ENCODE measurements around the gene QSOX2. TPM values are rescaled to one million over a fixed set of nuclear protein-coding genes. Genes with fewer than 3 reads are reported as not detected.

QSOX2 gene
- total RNA-seq, 1 donor: 11.0 TPM

GRCh38 chr9:136265561-136266355 is 20.1 kb upstream of the QSOX2 start:
- no peak for DNase-seq (ENCODE audit: low read depth in 2 of 3, low spot score in 2 of 3)

GRCh38 chr9:136264441-136265405 is 19.1 kb upstream of the QSOX2 start:
- DNase-seq (ENCODE audit: low read depth in 2 of 3, low spot score in 2 of 3): no peak

- no peak for DNase-seq (ENCODE audit: low read depth in 2 of 3, low spot score in 2 of 3)
These were observed 18.4 kb upstream of the QSOX2 start for GRCh38 chr9:136264031-136264430.

GRCh38 chr9:136262671-136263178 is 17.1 kb upstream of the QSOX2 start:
- no peak for DNase-seq (ENCODE audit: low read depth in 2 of 3, low spot score in 2 of 3)

DNA sequence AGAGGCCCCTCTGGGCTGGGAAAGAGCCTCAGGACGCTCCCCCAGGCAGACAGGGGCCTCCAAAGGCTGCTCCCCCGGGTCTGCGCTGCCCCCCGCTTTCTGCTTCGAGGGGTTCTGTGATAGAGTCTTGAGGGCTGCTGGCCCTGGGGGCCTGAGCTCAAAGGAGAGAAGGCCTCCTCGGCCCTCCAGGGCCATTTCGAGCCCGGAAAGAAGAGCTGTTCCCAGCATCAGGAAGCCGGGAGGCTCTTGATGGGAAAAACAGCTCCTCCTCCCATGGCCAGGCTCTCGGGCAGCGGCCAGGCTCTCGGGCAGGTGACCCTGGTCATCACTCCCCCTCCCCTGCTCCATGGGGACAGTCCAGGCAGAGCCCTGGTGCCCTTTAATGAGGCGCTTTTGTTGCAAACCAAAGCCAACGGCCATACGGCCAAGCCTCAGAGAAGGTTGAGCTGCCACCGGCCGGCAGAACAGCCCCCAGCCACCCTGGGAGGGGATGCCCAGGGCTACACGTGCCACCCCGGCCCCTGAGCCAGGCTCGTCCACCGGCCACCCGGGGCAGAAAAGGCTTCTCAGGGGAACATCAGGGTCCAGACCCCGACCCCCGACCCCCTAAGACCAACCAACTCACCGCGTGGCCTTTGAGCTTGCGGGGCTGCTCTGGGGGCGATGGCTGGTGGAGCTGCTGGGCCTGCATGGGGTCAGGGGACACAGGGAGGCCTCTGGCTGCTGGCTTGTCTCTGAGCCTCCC is 16.2 kb upstream of the QSOX2 start:
- no peak for DNase-seq (ENCODE audit: low read depth in 2 of 3, low spot score in 2 of 3)

DNA sequence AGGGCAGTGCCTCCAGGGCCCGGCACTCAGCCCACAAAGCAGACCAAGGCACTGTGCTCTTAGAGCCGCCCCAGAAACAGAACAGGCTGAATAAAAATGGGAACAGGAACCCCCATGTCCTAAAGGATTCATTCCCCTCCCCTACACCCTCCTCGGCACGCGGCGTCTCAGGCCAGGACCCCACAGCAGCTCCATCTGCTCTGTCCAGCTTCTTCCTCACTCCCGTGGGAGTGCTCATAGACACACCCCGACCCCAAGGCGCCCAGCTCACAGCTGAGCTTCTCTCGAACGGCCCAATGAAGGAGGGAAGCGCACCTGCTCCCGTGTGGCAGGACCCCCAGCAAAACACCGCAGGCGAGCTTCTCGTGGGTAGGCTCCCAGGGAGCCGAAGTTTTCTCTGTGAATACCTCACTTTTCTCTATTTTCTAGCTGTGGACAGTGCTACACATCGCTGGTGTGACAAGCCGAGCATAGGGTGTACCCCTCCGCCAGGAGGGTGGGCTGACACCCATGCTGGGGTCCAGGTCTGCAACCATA is 15.4 kb upstream of the QSOX2 start:
- no peak for DNase-seq (ENCODE audit: low read depth in 2 of 3, low spot score in 2 of 3)

DNA sequence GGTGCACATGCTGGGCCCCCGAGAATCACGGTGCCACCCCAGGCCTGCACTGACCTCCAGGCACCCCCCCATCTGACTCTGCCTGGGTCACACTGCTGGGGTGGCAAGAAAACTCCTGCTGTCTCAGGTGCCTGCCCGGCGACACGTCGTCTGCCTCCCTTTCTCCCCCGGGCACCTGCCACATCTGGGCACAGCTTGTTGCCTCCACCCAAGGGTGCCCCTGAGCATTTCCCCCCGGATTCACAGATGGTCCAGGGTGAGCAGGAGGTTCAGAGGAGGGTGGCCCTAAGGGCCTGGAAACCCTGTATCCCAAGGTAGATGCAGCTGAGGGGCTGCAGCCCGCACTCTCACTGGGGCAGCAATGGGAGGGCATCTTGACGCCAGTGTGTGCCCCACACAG is 14.9 kb upstream of the QSOX2 start:
- no peak for DNase-seq (ENCODE audit: low read depth in 2 of 3, low spot score in 2 of 3)

DNA sequence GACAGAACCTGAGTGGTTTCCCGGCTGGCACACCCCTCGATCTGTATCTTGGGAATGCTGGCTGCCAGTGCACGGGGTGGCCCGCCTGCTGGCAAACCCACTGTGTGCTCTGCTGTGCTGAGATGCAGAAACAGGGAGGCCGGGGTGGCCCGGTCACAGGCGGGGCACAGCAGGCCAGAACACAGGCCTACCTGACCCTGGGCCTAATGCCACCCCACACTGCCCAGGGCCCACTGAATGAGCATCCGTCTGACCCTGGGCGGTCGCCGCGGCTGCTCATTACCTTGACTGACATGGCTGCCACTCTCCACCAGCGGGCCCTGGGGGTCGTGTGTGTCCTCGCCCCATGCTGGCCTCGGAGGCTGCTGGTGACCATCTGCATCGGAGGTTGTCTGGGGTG is 14.2 kb upstream of the QSOX2 start:
- no peak for DNase-seq (ENCODE audit: low read depth in 2 of 3, low spot score in 2 of 3)

DNA sequence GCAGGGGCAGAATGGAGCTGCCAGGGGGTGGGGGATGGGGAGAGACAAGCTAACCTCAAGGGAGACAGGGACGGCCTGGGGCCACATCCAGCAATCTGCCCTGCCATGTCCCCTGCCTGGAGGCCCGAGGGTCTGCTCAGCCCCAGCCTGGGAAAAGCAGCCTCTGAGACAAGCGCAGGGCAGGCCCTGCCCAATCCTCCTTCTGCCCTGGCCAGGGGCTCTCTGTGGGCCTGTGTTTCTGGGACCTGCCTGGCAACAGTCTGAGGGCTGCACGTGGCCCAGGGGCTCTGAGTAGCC is 13.9 kb upstream of the QSOX2 start:
- DNase-seq (ENCODE audit: low read depth in 2 of 3, low spot score in 2 of 3): no peak

GRCh38 chr9:136258786-136259516 is 13.3 kb upstream of the QSOX2 start:
- DNase-seq (ENCODE audit: low read depth in 2 of 3, low spot score in 2 of 3): no peak

DNA sequence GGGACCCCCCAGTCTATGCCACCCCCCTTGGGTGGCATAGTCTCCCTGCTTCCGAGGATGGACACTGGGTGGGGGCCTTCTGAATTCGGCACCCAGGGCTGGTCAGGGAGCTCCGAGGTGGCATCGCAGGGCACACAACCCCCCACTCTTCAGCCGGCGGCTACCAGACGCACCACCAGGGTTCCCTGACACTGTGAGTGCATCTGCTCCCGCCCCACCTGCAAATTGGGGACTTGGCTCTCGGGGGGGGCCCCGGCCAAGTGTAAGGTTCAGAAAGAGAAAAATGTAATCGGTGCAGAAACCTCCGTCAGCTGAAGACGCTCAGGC is 12.7 kb upstream of the QSOX2 start:
- no peak for DNase-seq (ENCODE audit: low read depth in 2 of 3, low spot score in 2 of 3)

DNA sequence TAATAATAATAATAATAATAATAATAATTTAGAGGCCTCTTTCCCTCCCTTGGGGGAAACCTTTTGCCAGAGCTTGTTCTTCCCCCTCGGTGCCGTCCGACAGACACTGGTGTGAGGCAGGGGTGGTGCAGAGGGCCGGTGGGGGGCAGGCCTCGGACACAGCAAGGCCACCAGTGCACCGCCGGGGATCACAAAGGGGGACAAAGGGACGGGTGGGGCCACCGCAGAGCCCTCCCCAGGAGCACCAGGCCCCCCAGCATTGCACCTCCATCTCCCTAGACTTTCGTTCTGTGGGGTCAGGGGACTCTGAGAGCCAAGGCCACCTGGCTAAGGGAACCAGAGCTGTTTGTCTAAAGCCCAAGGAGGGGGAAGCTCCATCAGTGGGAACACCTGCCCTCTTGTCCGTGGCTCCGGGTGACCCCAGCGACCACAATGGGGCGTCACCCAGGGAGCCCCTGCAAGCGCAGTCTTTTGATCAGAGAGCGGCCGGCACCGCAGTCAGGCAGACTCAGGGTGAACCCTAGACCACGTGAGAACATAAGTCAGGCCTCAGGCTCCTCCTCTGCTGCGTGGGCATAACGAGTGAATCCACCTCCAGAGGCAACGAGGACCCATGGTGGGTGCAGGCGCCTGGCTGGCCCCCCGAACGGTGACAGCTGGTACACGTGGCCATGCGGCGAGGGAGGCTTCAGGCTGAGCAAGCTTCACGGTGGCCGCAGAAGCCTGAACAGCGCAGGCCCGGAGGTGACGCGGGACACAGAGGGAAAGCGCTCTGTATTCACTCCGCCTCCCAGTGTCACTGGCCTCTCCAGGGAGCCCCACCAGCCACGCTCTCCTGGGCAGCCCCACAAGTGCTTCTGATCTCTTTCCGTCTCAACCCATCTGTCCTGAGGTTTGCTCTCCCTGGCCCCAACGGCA is 12.0 kb upstream of the QSOX2 start:
- DNase-seq (ENCODE audit: low read depth in 2 of 3, low spot score in 2 of 3): no peak

DNA sequence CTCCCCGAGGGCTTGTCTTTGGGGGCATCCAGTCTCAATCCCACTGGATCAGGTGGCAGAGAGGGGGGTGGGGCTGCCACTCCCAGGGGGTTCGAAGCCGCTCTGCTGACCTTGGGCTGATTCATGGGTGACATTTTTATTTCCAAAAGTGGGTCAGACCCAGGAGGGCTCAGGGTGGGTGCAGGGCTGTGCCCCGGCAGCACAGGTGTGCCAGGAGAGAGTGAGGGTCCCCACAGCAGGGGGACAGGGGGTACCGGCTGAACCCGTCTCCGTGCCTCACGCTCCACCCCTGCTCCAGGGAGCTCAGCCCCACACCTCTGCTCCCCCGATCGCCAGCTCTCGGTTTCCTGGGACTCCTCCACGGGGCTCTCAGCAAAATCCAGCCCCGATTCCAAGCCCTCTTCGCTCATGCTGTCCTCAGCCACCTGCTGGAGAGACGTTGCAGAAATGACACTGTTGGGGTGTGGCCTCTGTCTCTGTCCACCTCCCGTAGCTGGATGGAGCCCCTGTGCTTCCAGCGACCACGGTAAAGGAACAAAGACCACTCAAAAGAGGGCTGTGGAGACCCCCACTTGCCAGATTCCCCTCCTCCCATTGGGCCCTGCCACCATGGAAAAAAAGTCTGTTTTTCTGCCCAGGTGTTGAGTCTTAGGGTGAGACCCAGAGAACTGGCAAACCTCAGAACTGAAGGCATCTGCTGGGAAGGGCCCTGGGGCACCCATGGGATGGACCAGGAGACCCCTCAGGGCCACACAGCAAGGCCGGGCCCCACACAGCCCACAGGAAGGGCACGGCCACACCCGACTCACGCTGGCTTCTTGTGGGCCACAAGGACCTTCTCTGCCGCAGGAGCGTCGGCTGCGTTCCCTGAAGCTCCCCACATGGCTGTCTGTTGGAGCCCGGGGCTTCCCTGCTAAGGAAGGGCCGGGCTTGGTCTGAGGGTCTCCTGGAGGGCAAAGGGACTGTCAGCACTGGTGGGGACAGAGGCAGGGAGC is 10.6 kb upstream of the QSOX2 start:
- DNase-seq (ENCODE audit: low read depth in 2 of 3, low spot score in 2 of 3): peak in 1 of 3 donors; percentile 12

DNA sequence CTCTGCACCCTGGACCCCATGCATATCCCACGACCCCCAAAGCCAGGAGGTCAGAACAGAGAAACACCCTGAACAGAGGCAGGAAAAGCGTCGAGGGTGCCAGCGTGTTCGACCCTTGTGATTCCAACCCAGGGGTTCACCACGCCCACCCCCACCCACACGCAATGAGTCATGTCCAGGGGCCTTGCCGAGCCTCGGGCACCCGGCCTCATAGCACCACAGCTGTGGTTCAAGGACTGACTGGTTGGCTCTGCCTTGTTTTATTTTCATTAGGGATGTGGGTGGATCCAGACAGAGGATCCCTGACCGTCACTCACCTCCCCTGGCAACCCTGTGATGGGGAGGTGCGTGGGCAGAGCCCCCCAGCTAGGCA is 9.5 kb upstream of the QSOX2 start:
- DNase-seq (ENCODE audit: low read depth in 2 of 3, low spot score in 2 of 3): no peak

GRCh38 chr9:136254381-136255165 is 9.0 kb upstream of the QSOX2 start:
- no peak for DNase-seq (ENCODE audit: low read depth in 2 of 3, low spot score in 2 of 3)

DNA sequence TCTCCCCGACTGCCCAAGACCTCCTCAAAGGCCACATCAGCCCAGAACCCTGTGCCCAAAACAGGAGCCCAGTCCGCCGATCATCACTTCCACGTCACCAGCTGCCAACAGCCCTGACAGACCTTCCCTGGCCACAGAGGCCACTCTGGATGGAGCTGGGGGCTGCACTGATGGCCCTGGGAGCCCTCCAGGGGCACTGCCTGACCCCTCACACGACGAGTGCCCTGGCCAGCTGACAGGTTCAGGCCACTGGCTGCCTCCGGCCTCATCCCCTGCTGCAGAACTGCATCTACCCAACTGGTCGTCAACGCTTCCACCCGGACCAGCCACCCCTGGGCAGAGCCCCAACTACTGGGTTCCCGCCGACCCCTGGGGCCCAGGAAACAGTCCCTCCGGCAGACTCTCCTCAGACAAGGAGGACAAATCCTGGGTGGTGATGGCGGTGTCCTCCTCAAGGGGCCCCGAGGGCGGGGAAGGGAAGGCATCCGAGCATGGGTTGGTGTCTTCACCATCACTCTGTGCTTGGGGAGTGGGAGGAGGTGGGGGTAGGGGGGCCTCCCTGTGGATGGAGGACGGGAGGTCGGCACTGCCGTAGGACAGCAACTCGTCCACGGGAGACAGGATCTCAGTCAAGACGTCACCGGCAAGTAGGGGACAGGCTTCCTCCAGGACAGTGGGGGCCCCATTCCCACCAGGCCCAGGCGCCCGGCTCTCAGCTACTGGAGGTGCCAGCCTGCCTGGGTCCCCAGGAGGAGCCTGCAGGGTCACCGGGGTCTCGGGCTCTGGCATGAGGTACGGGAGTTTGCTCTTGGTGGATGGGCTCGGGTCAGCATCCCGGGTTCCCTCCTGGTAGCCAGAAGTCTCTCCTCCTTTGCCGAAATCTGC is 7.9 kb upstream of the QSOX2 start:
- no peak for DNase-seq (ENCODE audit: low read depth in 2 of 3, low spot score in 2 of 3)

All from hematopoietic multipotent progenitor cell (in vitro differentiated cells).